Neutrophil (primary cell): ENCODE results near the gene XYLT1.

ENCODE experiments used
- H3K27ac ChIP-seq: fragments of 200-600 bp; sonication (generic); 2 replicates; pipeline ENCODE4 v1.5.1; 2016; ENCODE audit warnings: mild to moderate bottlenecking, moderate library complexity
- H3K27me3 ChIP-seq: fragments of 200-600 bp; sonication (generic); 2 replicates; pipeline ENCODE4 v1.6.0; 2016; ENCODE audit warnings: mild to moderate bottlenecking
- H3K36me3 ChIP-seq: fragments of 200-600 bp; sonication (generic); 2 replicates; pipeline ENCODE4 v1.5.1; 2017
- H3K4me1 ChIP-seq, 2 experiments: fragments of 200-600 bp in 1 of 2; sonication (generic) in 1 of 2; 1 replicate in 1 of 2; 2 replicates in 1 of 2; pipeline versions ENCODE4 v1.5.1 to v1.6.1; 2013 to 2016; ENCODE audit warnings: low read depth in 1 of 2, low read length in 1 of 2, mild to moderate bottlenecking in 1 of 2, moderate library complexity in 1 of 2; ENCODE audit not compliant: control insufficient read depth in 1 of 2, insufficient read depth in 1 of 2
- H3K4me3 ChIP-seq, 2 experiments: fragments of 200-600 bp in 1 of 2; sonication (generic) in 1 of 2; 1 replicate in 1 of 2; 2 replicates in 1 of 2; pipeline ENCODE4 v1.5.1; 2013 to 2016; ENCODE audit warnings: low read depth in 1 of 2, low read length in 1 of 2, mild to moderate bottlenecking in 1 of 2, moderate library complexity in 1 of 2
- H3K9me3 ChIP-seq: fragments of 200-600 bp; sonication (generic); 2 replicates; pipeline ENCODE4 v1.5.1; 2016
- CTCF ChIP-seq: fragments of 200-600 bp; sonication (generic); IDR thresholded peaks from 2 replicates; pipeline ENCODE4 v1.5.1; 2016; ENCODE audit warnings: antibody characterized with exemption

Gene XYLT1

GRCh38 chr16:17368951-17369350 lies 101.8 kb downstream of the XYLT1 start:
- H3K36me3 ChIP-seq: no peaks in the 10 kb centered on the region
- TF ChIP-seq CTCF: no peak
- H3K9me3 ChIP-seq: no peaks in the 10 kb centered on the region
- H3K27me3 ChIP-seq: no peaks in the 10 kb centered on the region
- peak overlapping the region; percentile 85 for H3K27ac ChIP-seq
- peak overlapping the region; percentile 57 to 60 for H3K4me3 ChIP-seq
- H3K4me1 ChIP-seq: peaks cover 67 to 77% of the 10 kb centered on the region in 2 experiments

- H3K27ac ChIP-seq: peak overlapping the region; percentile 85
- H3K4me3 ChIP-seq: peak overlapping the region; percentile 57 to 60
- H3K4me1 ChIP-seq: peaks cover 69 to 82% of the 10 kb centered on the region in 2 experiments
- H3K36me3 ChIP-seq: no peaks in the 10 kb centered on the region
- no peak for TF ChIP-seq CTCF
- no peaks in the 10 kb centered on the region for H3K27me3 ChIP-seq
- H3K9me3 ChIP-seq: no peaks in the 10 kb centered on the region
Measured at GRCh38 chr16:17368446-17368845, 102.3 kb downstream of the XYLT1 start.

- Histone ChIP-seq H3K27ac (peak overlapping the region; percentile 85), H3K4me3 (no peak overlapping the region), H3K4me1 (peaks cover 69 to 88% of the 10 kb centered on the region in 2 experiments), H3K27me3 (no peaks in the 10 kb centered on the region), H3K36me3 (no peaks in the 10 kb centered on the region), H3K9me3 (no peaks in the 10 kb centered on the region)
- no peak for TF ChIP-seq CTCF
Measured at GRCh38 chr16:17367923-17368322, 102.8 kb downstream of the XYLT1 start.

- no peak for TF ChIP-seq CTCF
- H3K27me3 ChIP-seq: no peaks in the 10 kb centered on the region
Measured at GRCh38 chr16:17367036-17367435, 103.7 kb downstream of the XYLT1 start.

GRCh38 chr16:17366299-17366961 lies 104.3 kb downstream of the XYLT1 start:
- no peaks in the 10 kb centered on the region for H3K36me3 ChIP-seq
- H3K4me1 ChIP-seq: peaks cover 63 to 87% of the 10 kb centered on the region in 2 experiments
- no peak for TF ChIP-seq CTCF
- H3K9me3 ChIP-seq: no peaks in the 10 kb centered on the region
- H3K4me3 ChIP-seq: no peak overlapping the region
- H3K27me3 ChIP-seq: no peaks in the 10 kb centered on the region
- no peak overlapping the region for H3K27ac ChIP-seq

More at GRCh38 chr16:17367036-17367435, 103.7 kb downstream of the XYLT1 start:
- no peaks in the 10 kb centered on the region for H3K36me3 ChIP-seq
- H3K4me3 ChIP-seq: no peak overlapping the region
- peaks cover 67 to 87% of the 10 kb centered on the region in 2 experiments for H3K4me1 ChIP-seq
- peak overlapping the region; percentile 85 for H3K27ac ChIP-seq
- H3K9me3 ChIP-seq: no peaks in the 10 kb centered on the region
